Neuronal stem cell (in vitro differentiated cells): Measurements from ENCODE around the gene CMIP.

Source experiments
- DNase-seq: peaks from one replicate; pipeline ENCODE4 v3.0.0-alpha.2; 2013; ENCODE audit warnings: low spot score
- H2AFZ ChIP-seq: one replicate; pipeline ENCODE4 v1.6.1; 2013; ENCODE audit warnings: mild to moderate bottlenecking, low read length, inconsistent platforms
- H2AK5ac ChIP-seq: 2 replicates; pipeline ENCODE4 v1.6.1; 2013; ENCODE audit warnings: low read depth, mild to moderate bottlenecking, inconsistent platforms, low read length, moderate library complexity, mixed read lengths
- H2BK120ac ChIP-seq: 2 replicates; pipeline ENCODE4 v1.6.1; 2013; ENCODE audit warnings: low read depth, mild to moderate bottlenecking, inconsistent platforms, low read length, moderate library complexity, mixed read lengths
- H2BK12ac ChIP-seq: one replicate; pipeline ENCODE4 v1.6.1; 2013; ENCODE audit warnings: low read length, inconsistent platforms
- H2BK15ac ChIP-seq: 2 replicates; pipeline ENCODE4 v1.6.1; 2013; ENCODE audit warnings: mild to moderate bottlenecking, low read length, inconsistent platforms, mixed read lengths
- H2BK5ac ChIP-seq: one replicate; pipeline ENCODE4 v1.6.1; 2013; ENCODE audit warnings: inconsistent platforms, mild to moderate bottlenecking, low read length, moderate library complexity
- H3K14ac ChIP-seq: one replicate; pipeline ENCODE4 v1.6.1; 2013; ENCODE audit warnings: low read length, inconsistent platforms
- H3K18ac ChIP-seq: 2 replicates; pipeline ENCODE4 v1.6.1; 2013; ENCODE audit warnings: low read length, inconsistent platforms
- H3K23ac ChIP-seq: 2 replicates; pipeline ENCODE4 v1.6.1; 2013; ENCODE audit warnings: low read depth, mild to moderate bottlenecking, mixed read lengths, low read length, inconsistent platforms; ENCODE audit not compliant: poor library complexity
- H3K27ac ChIP-seq: replicated peaks from 3 replicates; pipeline ENCODE4 v1.5.1; 2013; ENCODE audit warnings: low read length, inconsistent platforms
- H3K27me3 ChIP-seq, 3 experiments: 2 replicates each; pipeline ENCODE4 v1.6.1; 2013; ENCODE audit warnings: low read length in 3 of 3, mild to moderate bottlenecking in 2 of 3, inconsistent platforms in 1 of 3, low read depth in 1 of 3, mixed read lengths in 1 of 3, moderate library complexity in 1 of 3; ENCODE audit not compliant: control insufficient read depth in 3 of 3, insufficient read depth in 3 of 3
- H3K36me3 ChIP-seq, 2 donors: replicated peaks in 1 of 2; 2 replicates each; pipeline ENCODE4 v1.6.1; 2013; ENCODE audit warnings: low read length in 2 of 2; ENCODE audit not compliant: control insufficient read depth in 2 of 2, insufficient read depth in 2 of 2
- H3K4ac ChIP-seq: 2 replicates; pipeline ENCODE4 v1.6.1; 2013; ENCODE audit warnings: inconsistent platforms, mild to moderate bottlenecking, low read length, moderate library complexity
- H3K4me1 ChIP-seq, 2 donors: 1 replicate in 1 of 2; 2 replicates in 1 of 2; pipeline ENCODE4 v1.6.1; 2013; ENCODE audit warnings: low read length in 2 of 2, low read depth in 1 of 2; ENCODE audit not compliant: control insufficient read depth in 2 of 2, insufficient read depth in 1 of 2
- H3K4me2 ChIP-seq: one replicate; pipeline ENCODE4 v1.6.1; 2013; ENCODE audit warnings: mild to moderate bottlenecking, low read length, inconsistent platforms; ENCODE audit not compliant: insufficient read depth, poor library complexity, severe bottlenecking
- H3K4me3 ChIP-seq, 2 donors: 2 replicates each; pipeline ENCODE4 v1.5.1; 2013; ENCODE audit warnings: low read length in 2 of 2, mild to moderate bottlenecking in 2 of 2, inconsistent platforms in 1 of 2, moderate library complexity in 1 of 2
- H3K79me1 ChIP-seq: one replicate; pipeline ENCODE4 v1.6.1; 2013; ENCODE audit warnings: low read depth, mild to moderate bottlenecking, inconsistent platforms, low read length, moderate library complexity
- H3K9ac ChIP-seq: one replicate; pipeline ENCODE4 v1.6.1; 2013; ENCODE audit warnings: mild to moderate bottlenecking, low read depth, low read length, inconsistent platforms; ENCODE audit not compliant: poor library complexity
- H3K9me3 ChIP-seq, 2 donors: replicated peaks in 1 of 2; 2 replicates each; pipeline versions ENCODE3 to v1.6.1; 2013; ENCODE audit warnings: low read length in 2 of 2, mild to moderate bottlenecking in 2 of 2, inconsistent platforms in 1 of 2, low read depth in 1 of 2, mixed read lengths in 1 of 2, moderate library complexity in 1 of 2; ENCODE audit not compliant: control insufficient read depth in 2 of 2, insufficient read depth in 1 of 2
- H4K8ac ChIP-seq: one replicate; pipeline ENCODE4 v1.6.1; 2013; ENCODE audit warnings: low read depth, mild to moderate bottlenecking, inconsistent platforms, low read length, moderate library complexity
- H4K91ac ChIP-seq: one replicate; pipeline ENCODE4 v1.6.1; 2013; ENCODE audit warnings: low read length, low read depth, mild to moderate bottlenecking, inconsistent platforms; ENCODE audit not compliant: poor library complexity
- WGBS, 2 donors: extraction: QIAGEN DNeasy Blood & Tissue Kit; methylation state at CpG; one replicate each; pipeline ENCODE4 v1.1.7; 2013; ENCODE audit warnings: missing lambda C conversion rate in 2 of 2, mixed read lengths in 1 of 2; ENCODE audit not compliant: insufficient read length in 2 of 2, insufficient replicate concordance in 1 of 2; ENCODE audit errors: extremely low coverage in 2 of 2; 5-methylcytosine and 5-hydroxymethylcytosine counted together

CMIP gene

GRCh38 chr16:81571175-81571574 lies 126.6 kb downstream of the CMIP start:
- Histone ChIP-seq H3K9me3 (no peaks in the 10 kb centered on the region), H3K27ac (no peak overlapping the region), H2AFZ (no peak overlapping the region), H3K36me3 (no peaks in the 10 kb centered on the region), H2BK12ac (no peak overlapping the region), H4K91ac (no peak overlapping the region), H2BK15ac (no peak overlapping the region), H2BK120ac (no peak overlapping the region), H3K79me1 (peaks cover 5% of the 10 kb centered on the region), H2BK5ac (no peak overlapping the region), H3K27me3 (no peaks in the 10 kb centered on the region), H3K4me1 (peaks cover 0 to 6% of the 10 kb centered on the region in 2 donors), H3K23ac (no peak overlapping the region), H3K4me3 (no peak overlapping the region), H3K9ac (no peak overlapping the region), H3K4ac (no peak overlapping the region), H3K14ac (no peak overlapping the region), H4K8ac (no peak overlapping the region), H3K18ac (no peak overlapping the region), H2AK5ac (no peak overlapping the region), H3K4me2 (no peak overlapping the region)
- no CpG with 5 or more reads among the region's 4 CpGs for WGBS, 2 donors
- DNase-seq, result no peak

GRCh38 chr16:81571592-81572385 lies 127.2 kb downstream of the CMIP start:
- peak overlapping the region; percentile 49 for H3K23ac ChIP-seq
- no peak for DNase-seq
- H3K18ac ChIP-seq, result peak overlapping the region; percentile 90
- H2AK5ac ChIP-seq, result peak overlapping the region; percentile 21
- peak overlapping the region; percentile 52 for H3K9ac ChIP-seq
- H4K91ac ChIP-seq, result no peak overlapping the region
- no peak overlapping the region for H3K4me3 ChIP-seq
- H3K79me1 ChIP-seq, result peaks cover 5% of the 10 kb centered on the region
- H2BK120ac ChIP-seq, result no peak overlapping the region
- no peak overlapping the region for H3K27ac ChIP-seq
- peaks cover 0 to 6% of the 10 kb centered on the region in 2 donors for H3K4me1 ChIP-seq
- H2AFZ ChIP-seq, result no peak overlapping the region
- H2BK12ac ChIP-seq, result no peak overlapping the region
- peaks cover 0 to 2% of the 10 kb centered on the region in 2 donors for H3K36me3 ChIP-seq
- no peak overlapping the region for H2BK5ac ChIP-seq
- no peak overlapping the region for H4K8ac ChIP-seq
- no CpG with 5 or more reads among the region's 24 CpGs for WGBS, 2 donors
- no peak overlapping the region for H2BK15ac ChIP-seq
- no peak overlapping the region for H3K4ac ChIP-seq
- no peaks in the 10 kb centered on the region for H3K27me3 ChIP-seq
- H3K14ac ChIP-seq, result no peak overlapping the region
- H3K9me3 ChIP-seq, result peaks cover 0 to 2% of the 10 kb centered on the region in 2 donors
- no peak overlapping the region for H3K4me2 ChIP-seq

- Histone ChIP-seq H4K91ac (no peak overlapping the region), H3K18ac (no peak overlapping the region), H3K4me1 (peaks cover 0 to 6% of the 10 kb centered on the region in 2 donors), H2BK5ac (no peak overlapping the region), H3K14ac (no peak overlapping the region), H3K27me3 (no peaks in the 10 kb centered on the region), H2AFZ (no peak overlapping the region), H4K8ac (no peak overlapping the region), H3K4me2 (no peak overlapping the region), H3K27ac (no peak overlapping the region), H2BK12ac (no peak overlapping the region), H3K36me3 (peaks cover 0 to 2% of the 10 kb centered on the region in 2 donors), H3K79me1 (peaks cover 3% of the 10 kb centered on the region), H3K9ac (no peak overlapping the region), H2AK5ac (no peak overlapping the region), H3K4me3 (no peak overlapping the region), H2BK120ac (no peak overlapping the region), H3K4ac (no peak overlapping the region), H3K23ac (no peak overlapping the region), H2BK15ac (no peak overlapping the region), H3K9me3 (peaks cover 0 to 2% of the 10 kb centered on the region in 2 donors)
- no peak for DNase-seq
- no CpG with 5 or more reads among the region's 20 CpGs for WGBS, 2 donors
Measured at GRCh38 chr16:81572386-81573144, 128.0 kb downstream of the CMIP start.

GRCh38 chr16:81573533-81574020 lies 129.0 kb downstream of the CMIP start:
- no peak overlapping the region for H2BK5ac ChIP-seq
- H3K79me1 ChIP-seq, result peaks cover 3% of the 10 kb centered on the region
- no peak overlapping the region for H2BK15ac ChIP-seq
- H3K14ac ChIP-seq, result no peak overlapping the region
- no peak overlapping the region for H3K4me2 ChIP-seq
- H3K4me3 ChIP-seq, result no peak overlapping the region
- no peak overlapping the region for H4K91ac ChIP-seq
- no peak overlapping the region for H2BK12ac ChIP-seq
- H3K23ac ChIP-seq, result no peak overlapping the region
- H2BK120ac ChIP-seq, result no peak overlapping the region
- WGBS, 2 donors, result no CpG with 5 or more reads among the region's 7 CpGs
- H2AK5ac ChIP-seq, result no peak overlapping the region
- no peak overlapping the region for H3K27ac ChIP-seq
- H3K9me3 ChIP-seq, result peaks cover 0 to 2% of the 10 kb centered on the region in 2 donors
- no peak overlapping the region for H2AFZ ChIP-seq
- peaks cover 0 to 6% of the 10 kb centered on the region in 2 donors for H3K4me1 ChIP-seq
- H3K27me3 ChIP-seq, result no peaks in the 10 kb centered on the region
- H3K36me3 ChIP-seq, result peaks cover 0 to 2% of the 10 kb centered on the region in 2 donors
- H4K8ac ChIP-seq, result no peak overlapping the region
- H3K9ac ChIP-seq, result no peak overlapping the region
- no peak overlapping the region for H3K18ac ChIP-seq
- no peak for DNase-seq
- no peak overlapping the region for H3K4ac ChIP-seq
